Loucy (cell line): ENCODE data around the gene SEMA6A.

ENCODE experiments used
- H2AFZ ChIP-seq: fragments of 200-600 bp; sonication (generic); 2 replicates; pipeline ENCODE4 v1.6.0; 2016; ENCODE audit warnings: antibody characterized with exemption, mild to moderate bottlenecking, low read length, moderate library complexity
- H3F3A ChIP-seq: fragments of 200-600 bp; 2 replicates; pipeline ENCODE4 v1.6.0; 2016; ENCODE audit warnings: antibody characterized with exemption, low read depth, mild to moderate bottlenecking
- H3K27me3 ChIP-seq: fragments of 200-600 bp; sonication (generic); 2 replicates; pipeline ENCODE4 v1.6.1; 2014; ENCODE audit warnings: low read length, mild to moderate bottlenecking; ENCODE audit not compliant: insufficient read depth, poor library complexity, severe bottlenecking
- H3K36me3 ChIP-seq: fragments of 200-600 bp; sonication (generic); 2 replicates; pipeline ENCODE4 v1.6.1; 2016; ENCODE audit warnings: low read length; ENCODE audit not compliant: insufficient read depth
- H3K4me1 ChIP-seq: fragments of 200-600 bp; sonication (generic); 2 replicates; pipeline ENCODE4 v1.5.1; 2014; ENCODE audit warnings: low read length, mild to moderate bottlenecking; ENCODE audit not compliant: insufficient read depth, poor library complexity, severe bottlenecking
- H3K4me2 ChIP-seq: fragments of 200-600 bp; sonication (generic); 2 replicates; pipeline ENCODE4 v1.6.0; 2014; ENCODE audit warnings: antibody characterized with exemption, low read length, low read depth, mild to moderate bottlenecking; ENCODE audit not compliant: poor library complexity, severe bottlenecking
- H3K4me3 ChIP-seq: fragments of 200-600 bp; sonication (generic); 2 replicates; pipeline ENCODE4 v1.5.1; 2014; ENCODE audit warnings: low read length, mild to moderate bottlenecking, mixed read lengths; ENCODE audit not compliant: poor library complexity, severe bottlenecking
- H3K79me2 ChIP-seq: fragments of 200-600 bp; sonication (generic); 2 replicates; pipeline ENCODE4 v1.6.1; 2014; ENCODE audit warnings: low read length; ENCODE audit not compliant: insufficient read depth
- H3K9ac ChIP-seq: fragments of 200-600 bp; sonication (generic); 2 replicates; pipeline ENCODE4 v1.6.0; 2014; ENCODE audit warnings: mild to moderate bottlenecking, low read depth, low read length, moderate library complexity; ENCODE audit not compliant: poor library complexity, severe bottlenecking
- H3K9me2 ChIP-seq: fragments of 200-600 bp; sonication (generic); replicated peaks from 2 replicates; pipeline ENCODE4 v1.6.1; 2016; ENCODE audit warnings: low read depth, low read length, mixed read lengths
- H3K9me3 ChIP-seq: fragments of 200-600 bp; sonication (generic); 2 replicates; pipeline ENCODE4 v1.6.1; 2014; ENCODE audit warnings: mild to moderate bottlenecking, antibody characterized with exemption, low read length, low read depth; ENCODE audit not compliant: insufficient read depth
- H4K20me1 ChIP-seq: fragments of 200-600 bp; sonication (generic); 2 replicates; pipeline ENCODE4 v1.6.0; 2014; ENCODE audit warnings: antibody characterized with exemption, low read length, mild to moderate bottlenecking; ENCODE audit not compliant: insufficient read depth, poor library complexity, severe bottlenecking
- EZH2phosphoT487 ChIP-seq: fragments of 200-600 bp; IDR thresholded peaks from 2 replicates; pipeline ENCODE4 v1.6.1; 2018; ENCODE audit warnings: antibody characterized with exemption, mild to moderate bottlenecking, moderate library complexity, borderline replicate concordance
- TF ChIP-seq, protein P1 (sequence below): fragments of 200-600 bp; sonication (generic); conservative IDR thresholded peaks from 2 replicates; pipeline ENCODE4 v1.5.1; 2014; ENCODE audit warnings: mild to moderate bottlenecking, antibody characterized with exemption, low read length

SEMA6A gene

DNA sequence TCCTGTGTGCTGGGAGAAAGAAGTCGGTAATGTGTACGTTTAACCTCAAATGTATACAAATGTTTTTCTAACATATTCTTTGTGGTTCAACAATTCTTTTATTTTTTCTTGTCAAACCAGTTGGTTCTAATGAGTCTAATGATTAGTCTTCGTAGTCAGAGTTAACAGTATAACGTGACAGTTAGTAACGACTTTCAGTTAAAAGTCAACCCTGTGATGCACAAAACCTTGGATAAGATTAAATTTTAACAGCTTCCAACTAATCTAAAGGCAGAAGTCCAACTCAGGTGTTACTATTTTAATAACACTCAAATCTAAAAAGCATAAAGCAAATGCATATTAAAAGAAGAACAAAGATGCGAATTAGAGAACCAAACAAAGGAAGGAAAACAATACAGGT lies 47.0 kb downstream of the SEMA6A start:
- no peaks in the 10 kb centered on the region for H3K9me2 ChIP-seq
- H3K4me1 ChIP-seq, result no peaks in the 10 kb centered on the region
- H3K27me3 ChIP-seq, result no peaks in the 10 kb centered on the region
- TF ChIP-seq EZH2phosphoT487, result no peak
- TF ChIP-seq, protein P1, sequence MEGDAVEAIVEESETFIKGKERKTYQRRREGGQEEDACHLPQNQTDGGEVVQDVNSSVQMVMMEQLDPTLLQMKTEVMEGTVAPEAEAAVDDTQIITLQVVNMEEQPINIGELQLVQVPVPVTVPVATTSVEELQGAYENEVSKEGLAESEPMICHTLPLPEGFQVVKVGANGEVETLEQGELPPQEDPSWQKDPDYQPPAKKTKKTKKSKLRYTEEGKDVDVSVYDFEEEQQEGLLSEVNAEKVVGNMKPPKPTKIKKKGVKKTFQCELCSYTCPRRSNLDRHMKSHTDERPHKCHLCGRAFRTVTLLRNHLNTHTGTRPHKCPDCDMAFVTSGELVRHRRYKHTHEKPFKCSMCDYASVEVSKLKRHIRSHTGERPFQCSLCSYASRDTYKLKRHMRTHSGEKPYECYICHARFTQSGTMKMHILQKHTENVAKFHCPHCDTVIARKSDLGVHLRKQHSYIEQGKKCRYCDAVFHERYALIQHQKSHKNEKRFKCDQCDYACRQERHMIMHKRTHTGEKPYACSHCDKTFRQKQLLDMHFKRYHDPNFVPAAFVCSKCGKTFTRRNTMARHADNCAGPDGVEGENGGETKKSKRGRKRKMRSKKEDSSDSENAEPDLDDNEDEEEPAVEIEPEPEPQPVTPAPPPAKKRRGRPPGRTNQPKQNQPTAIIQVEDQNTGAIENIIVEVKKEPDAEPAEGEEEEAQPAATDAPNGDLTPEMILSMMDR, result no peak
- H3K36me3 ChIP-seq, result no peaks in the 10 kb centered on the region
- no peak overlapping the region for H3K4me2 ChIP-seq
- H2AFZ ChIP-seq, result no peak overlapping the region
- H3F3A ChIP-seq, result no peaks in the 10 kb centered on the region
- H3K4me3 ChIP-seq, result no peak overlapping the region
- no peaks in the 10 kb centered on the region for H4K20me1 ChIP-seq
- H3K79me2 ChIP-seq, result no peaks in the 10 kb centered on the region
- H3K9me3 ChIP-seq, result no peaks in the 10 kb centered on the region
- H3K9ac ChIP-seq, result no peak overlapping the region

- H3K4me1 ChIP-seq, result no peaks in the 10 kb centered on the region
These were observed 48.9 kb downstream of the SEMA6A start for GRCh38 chr5:116525674-116526073.

DNA sequence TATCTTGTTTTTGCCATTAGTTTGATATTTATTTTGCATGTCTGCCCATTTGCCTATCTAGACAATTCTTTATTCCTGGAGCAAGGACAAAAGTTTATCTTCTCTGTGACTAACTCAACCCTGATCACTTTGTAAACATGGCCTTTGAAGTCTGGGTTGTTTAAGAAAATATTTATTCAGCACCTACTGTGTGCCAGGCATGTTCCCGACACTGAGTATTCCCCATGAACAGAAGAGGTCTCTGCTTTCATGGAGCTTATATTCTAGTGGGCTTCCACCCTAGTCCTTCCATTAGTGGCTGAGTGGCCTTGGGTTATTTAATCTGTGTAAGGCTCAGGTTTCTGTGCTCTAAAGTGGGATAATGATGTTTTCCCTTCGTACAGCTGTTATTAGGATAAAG lies 49.7 kb downstream of the SEMA6A start:
- no peaks in the 10 kb centered on the region for H3K36me3 ChIP-seq
- H3K4me3 ChIP-seq, result no peak overlapping the region
- no peak overlapping the region for H3K4me2 ChIP-seq
- H3K9ac ChIP-seq, result no peak overlapping the region
- H3K9me3 ChIP-seq, result no peaks in the 10 kb centered on the region
- no peak overlapping the region for H2AFZ ChIP-seq
- no peaks in the 10 kb centered on the region for H4K20me1 ChIP-seq
- TF ChIP-seq EZH2phosphoT487, result no peak
- TF ChIP-seq, protein P1, result no peak
- no peaks in the 10 kb centered on the region for H3K4me1 ChIP-seq
- no peaks in the 10 kb centered on the region for H3K27me3 ChIP-seq
- no peaks in the 10 kb centered on the region for H3K9me2 ChIP-seq
- H3K79me2 ChIP-seq, result no peaks in the 10 kb centered on the region
- H3F3A ChIP-seq, result no peaks in the 10 kb centered on the region

More at GRCh38 chr5:116525674-116526073, 48.9 kb downstream of the SEMA6A start:
- TF ChIP-seq, protein P1, result no peak
- no peak for TF ChIP-seq EZH2phosphoT487
- no peaks in the 10 kb centered on the region for H3K79me2 ChIP-seq
- no peaks in the 10 kb centered on the region for H3K9me3 ChIP-seq
- no peaks in the 10 kb centered on the region for H4K20me1 ChIP-seq
- H3K36me3 ChIP-seq, result no peaks in the 10 kb centered on the region
- H3K27me3 ChIP-seq, result no peaks in the 10 kb centered on the region
- H3K9ac ChIP-seq, result no peak overlapping the region
- no peak overlapping the region for H2AFZ ChIP-seq
- no peak overlapping the region for H3K4me2 ChIP-seq
- H3F3A ChIP-seq, result no peaks in the 10 kb centered on the region
- no peaks in the 10 kb centered on the region for H3K9me2 ChIP-seq
- no peak overlapping the region for H3K4me3 ChIP-seq
